CD4-positive, alpha-beta T cell treated with Interleukin-17A for 4 hours (primary cell): Measurements from ENCODE around the gene OR8D2.
"Not testable (repeated sequence)": the region's sequence is repeated elsewhere in the genome, so short reads cannot be mapped to it uniquely, and the experiment has no call there.

Source experiments
- DNase-seq: peaks from one replicate; pipeline ENCODE4 v3.0.0-alpha.2; 2020; ENCODE audit warnings: mixed read lengths

The OR8D2 gene

DNA sequence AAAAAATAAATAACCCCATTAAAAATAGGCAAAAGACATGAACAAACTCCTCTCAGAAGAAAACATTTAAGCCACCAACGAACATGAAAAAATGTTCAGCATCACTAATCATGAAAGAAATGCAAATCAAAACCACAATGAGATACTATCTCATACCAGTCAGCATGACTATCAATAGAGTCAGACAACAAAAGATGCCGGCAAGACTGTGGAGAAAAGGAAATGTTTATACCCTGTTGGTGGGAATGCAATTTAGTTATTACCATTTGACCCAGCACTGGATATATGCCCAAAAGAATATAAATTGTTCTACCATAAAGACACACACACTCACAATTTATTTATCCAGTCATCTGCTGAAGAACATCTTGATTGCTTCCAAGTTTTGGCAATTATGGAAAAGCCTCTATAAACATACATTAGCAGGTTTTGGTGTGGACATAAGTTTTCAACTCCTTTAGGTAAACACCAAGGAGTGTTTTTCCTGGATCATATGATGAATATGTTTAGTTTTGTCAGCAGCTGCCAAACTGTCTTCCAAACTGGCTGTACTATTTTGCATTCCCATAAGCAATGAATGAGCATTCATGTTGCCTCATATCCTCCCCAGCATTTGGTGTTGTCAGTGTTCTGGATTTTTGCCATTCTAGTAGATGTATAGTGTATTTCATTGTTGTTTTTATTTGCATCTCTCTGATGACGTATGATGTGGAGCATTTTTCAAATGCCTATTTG is 34.2 kb downstream of the OR8D2 start:
- DNase-seq, result no peak

DNA sequence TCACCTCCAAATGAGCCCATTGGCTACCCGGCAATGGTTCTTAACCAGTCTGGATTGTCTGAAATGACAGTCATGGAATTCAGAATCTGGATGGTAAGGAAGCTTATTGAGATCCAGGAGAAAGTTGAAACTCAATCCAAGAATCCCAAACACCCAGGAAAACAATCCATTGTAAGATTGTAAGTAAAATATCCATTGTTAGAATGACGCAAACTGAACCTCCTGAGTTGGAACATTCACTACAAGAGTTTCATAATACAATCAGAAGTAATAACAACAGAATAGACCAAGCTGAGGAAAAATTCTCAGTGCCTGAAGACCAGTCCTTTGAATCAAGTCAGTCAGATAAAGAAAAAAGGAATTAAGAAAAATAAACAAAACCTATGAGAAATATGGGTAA is 41.7 kb downstream of the OR8D2 start:
- DNase-seq, result no peak

GRCh38 chr11:124277804-124278203 is 42.2 kb downstream of the OR8D2 start:
- DNase-seq, result no peak

- no peak for DNase-seq
Observed at GRCh38 chr11:124277207-124277606, 42.8 kb downstream of the OR8D2 start.

DNA sequence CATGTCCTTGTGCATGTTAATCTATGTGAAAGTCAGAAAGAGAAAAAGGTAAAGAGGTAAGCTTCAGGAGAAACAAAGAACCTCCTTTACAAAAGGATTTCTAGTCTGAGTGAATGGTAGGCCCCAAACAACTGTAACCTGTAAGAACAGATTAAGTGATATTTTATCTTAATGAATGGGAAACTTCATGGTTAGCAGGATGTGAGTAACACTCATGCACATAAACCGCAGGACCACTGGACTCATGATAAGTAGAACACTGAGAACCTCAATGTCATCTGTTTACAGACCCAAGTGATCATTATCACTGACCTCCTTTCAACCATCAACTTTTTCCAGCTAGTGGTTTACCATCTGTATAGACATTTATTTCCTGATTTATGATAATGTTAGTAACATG is 43.9 kb downstream of the OR8D2 start:
- DNase-seq, result no peak

DNA sequence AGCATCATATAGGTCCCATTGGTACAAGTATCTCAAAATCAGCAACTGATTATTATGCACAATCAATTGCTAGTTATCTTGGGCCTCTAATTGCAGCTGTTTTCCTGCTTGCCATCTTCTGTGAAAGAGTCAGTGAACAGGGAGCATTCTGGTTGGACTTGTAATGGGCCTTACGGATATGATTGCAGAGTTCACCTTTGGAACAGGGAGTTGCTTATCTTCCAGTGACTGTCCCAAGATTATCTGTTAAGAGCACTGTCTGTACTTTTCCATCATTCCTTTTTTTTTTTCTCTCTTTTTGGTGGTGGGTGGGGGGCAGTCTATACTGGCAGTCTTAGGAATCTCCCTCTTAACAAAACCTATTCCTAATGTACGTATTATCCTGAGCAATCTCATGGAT is 46.0 kb downstream of the OR8D2 start:
- DNase-seq, result no peak

DNA sequence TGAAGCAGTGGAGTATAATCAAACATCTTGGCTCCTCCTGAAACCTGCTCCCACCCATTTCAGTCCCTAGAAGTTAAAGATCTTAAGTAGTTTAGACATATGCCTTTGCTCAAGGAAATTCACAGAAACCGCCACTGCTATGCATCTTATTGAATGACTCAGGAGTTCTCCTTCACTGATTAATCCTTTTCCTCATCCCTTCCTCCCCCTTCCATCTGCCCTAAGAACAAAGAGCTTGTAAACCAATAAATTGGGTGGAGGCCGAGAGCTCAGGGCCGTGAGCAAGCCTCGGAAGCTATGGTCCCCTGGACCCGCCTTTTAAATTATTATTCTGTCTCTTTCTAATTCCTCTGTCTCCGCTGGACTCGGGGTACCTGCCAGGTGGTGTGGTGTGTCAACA is 49.1 kb downstream of the OR8D2 start:
- not testable (repeated sequence) for DNase-seq
